RWPE1 (cell line): ENCODE results near the gene MPV17.
"Not testable (repeated sequence)": the region's sequence is repeated elsewhere in the genome, so short reads cannot be mapped to it uniquely, and the experiment has no call there.

Source experiments
- CTCF ChIA-PET: fragments of 350-600 bp; sonication (Branson Sonifier 250); formaldehyde crosslinking; extraction: SDS; loops from one replicate; lab custom pipeline; 2021; lab: Yijun Ruan, JAX
- POLR2A ChIA-PET: fragments of 400-600 bp; formaldehyde crosslinking; extraction: SDS; loops from one replicate; lab custom pipeline; 2020; ENCODE audit warnings: antibody characterized with exemption; ENCODE audit not compliant: low non-redundant PET; lab: Yijun Ruan, JAX
- DNase-seq: peaks from one replicate; pipeline ENCODE4 v3.0.0; 2012; ENCODE audit warnings: low spot score
- H3K27ac ChIP-seq: fragments of 450-650 bp; 2 replicates; pipeline ENCODE4 v1.5.1; 2017
- TF ChIP-seq, protein P1 (sequence below): fragments of 450-650 bp; conservative IDR thresholded peaks from 2 replicates; pipeline ENCODE4 v1.5.1; 2017; ENCODE audit warnings: low read depth, mild to moderate bottlenecking

The MPV17 gene

DNA sequence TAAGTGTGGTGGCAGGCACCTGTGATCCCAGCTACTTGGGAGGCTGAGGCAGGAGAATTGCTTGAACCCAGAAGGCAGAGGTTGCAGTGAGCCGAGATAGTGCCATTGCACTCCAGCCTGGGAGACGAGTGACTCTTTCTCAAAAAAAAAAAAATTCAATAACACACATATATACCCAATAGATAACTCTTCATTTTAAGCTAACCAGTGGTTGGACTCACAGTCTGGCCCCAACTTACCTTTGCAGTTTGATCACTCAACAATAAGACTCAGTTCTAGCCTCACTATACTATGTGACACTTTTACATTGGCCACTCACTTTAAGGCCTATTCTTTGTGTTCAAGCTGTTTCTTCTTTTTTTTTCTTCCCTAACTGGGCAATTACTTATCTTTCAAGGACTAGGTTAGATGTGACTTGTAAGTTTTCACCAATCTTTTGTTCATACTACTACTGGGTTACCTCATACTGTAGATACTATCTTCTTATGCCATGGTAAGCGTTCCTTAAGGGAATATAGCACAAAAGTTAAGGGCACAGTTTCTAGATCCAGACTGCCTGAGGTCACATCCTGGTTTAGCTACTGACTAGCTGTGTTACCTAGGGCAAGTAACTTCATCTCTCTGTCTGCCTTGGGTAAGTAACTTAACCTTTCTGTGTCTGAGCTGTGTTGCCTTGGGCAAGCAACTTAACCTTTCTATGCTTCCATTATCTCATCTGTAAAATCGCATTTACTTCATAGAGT is 40.0 kb upstream of the MPV17 start:
- CTCF ChIA-PET = no interaction called here
- TF ChIP-seq, protein P1, sequence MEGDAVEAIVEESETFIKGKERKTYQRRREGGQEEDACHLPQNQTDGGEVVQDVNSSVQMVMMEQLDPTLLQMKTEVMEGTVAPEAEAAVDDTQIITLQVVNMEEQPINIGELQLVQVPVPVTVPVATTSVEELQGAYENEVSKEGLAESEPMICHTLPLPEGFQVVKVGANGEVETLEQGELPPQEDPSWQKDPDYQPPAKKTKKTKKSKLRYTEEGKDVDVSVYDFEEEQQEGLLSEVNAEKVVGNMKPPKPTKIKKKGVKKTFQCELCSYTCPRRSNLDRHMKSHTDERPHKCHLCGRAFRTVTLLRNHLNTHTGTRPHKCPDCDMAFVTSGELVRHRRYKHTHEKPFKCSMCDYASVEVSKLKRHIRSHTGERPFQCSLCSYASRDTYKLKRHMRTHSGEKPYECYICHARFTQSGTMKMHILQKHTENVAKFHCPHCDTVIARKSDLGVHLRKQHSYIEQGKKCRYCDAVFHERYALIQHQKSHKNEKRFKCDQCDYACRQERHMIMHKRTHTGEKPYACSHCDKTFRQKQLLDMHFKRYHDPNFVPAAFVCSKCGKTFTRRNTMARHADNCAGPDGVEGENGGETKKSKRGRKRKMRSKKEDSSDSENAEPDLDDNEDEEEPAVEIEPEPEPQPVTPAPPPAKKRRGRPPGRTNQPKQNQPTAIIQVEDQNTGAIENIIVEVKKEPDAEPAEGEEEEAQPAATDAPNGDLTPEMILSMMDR = no peak

DNA sequence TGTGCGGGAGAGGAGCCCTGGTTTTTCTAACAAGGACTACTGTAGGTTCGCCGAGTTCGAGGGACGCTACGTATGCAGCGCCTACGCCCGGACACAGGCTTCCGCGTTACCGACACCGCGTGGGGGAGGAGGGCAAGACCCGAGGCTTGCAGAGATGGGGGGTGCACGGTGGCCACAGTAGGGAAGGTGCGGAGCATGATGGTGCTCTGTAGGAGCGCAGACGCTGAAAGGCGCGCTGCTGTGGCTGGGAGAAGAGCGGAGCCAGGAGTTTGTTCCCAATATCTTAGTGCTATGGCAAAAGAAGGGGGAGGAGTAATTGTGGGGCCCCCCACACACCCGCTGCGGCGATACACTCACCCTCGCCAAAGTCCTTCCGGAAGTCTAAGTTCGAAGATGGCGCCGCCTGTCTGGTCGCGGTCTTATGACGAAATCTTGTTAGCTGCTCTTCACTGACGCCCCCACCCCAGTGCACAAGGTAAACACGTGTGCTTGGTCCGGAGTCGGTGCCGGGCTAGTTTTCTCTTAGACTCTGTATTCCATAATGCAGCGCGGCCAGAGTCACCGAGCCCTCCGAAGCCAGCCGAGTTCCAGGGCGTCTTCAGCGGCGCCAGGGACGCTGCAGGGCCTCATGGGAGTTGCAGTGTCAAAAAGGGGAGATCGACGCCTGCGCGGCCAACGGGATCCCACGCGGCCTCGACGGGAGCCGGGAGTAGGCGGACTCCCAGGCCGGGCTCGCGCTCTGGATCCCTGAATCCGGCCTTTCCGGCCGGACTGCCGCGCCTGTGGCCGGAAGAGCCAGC is 33.7 kb upstream of the MPV17 start, which contains the start of gene GTF3C2:
Gene GTF3C2, minus strand, starts transcription at position 383 of the 800 bp plus-strand sequence. CDS start 13,210 bp downstream, outside the sequence.
- TF ChIP-seq, protein P1 = no peak
- peak within 1 kb of the TSS; percentile 96 for H3K27ac ChIP-seq
- ChIA-PET CTCF (interaction anchor here (0.5 to 1.5 kb wide), 5 partner anchors 13 to 268 kb away, joined by 3 to 8 read pairs (median 3); no protein-coding TSS in a partner anchor), POLR2A (interaction anchor here (0.6 kb wide), 1 partner anchor 1430 kb away, joined by 3 read pairs; no protein-coding TSS in a partner anchor)
- peak; percentile 94 for DNase-seq

More for the DNA sequence above, 40.0 kb upstream of the MPV17 start:
- no peak for DNase-seq
- H3K27ac ChIP-seq = no peak overlapping the region
- POLR2A ChIA-PET = no interaction called here

DNA sequence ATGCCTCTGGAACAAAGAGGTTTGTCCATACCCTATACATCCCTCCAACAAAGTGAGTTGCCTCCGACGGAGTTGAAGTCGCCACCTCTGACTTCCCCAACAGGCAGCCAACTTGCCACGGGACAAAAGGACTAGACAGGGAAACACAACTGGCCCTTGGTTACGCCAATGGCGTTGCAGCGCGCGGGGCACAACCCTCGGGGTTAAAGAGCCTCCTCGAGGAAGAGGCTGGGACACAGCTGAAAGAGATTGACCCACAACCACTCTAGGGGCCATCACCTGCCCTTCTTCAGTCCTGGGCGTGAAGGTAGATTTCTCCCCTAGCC is 33.1 kb upstream of the MPV17 start:
- POLR2A ChIA-PET = no interaction called here

DNA sequence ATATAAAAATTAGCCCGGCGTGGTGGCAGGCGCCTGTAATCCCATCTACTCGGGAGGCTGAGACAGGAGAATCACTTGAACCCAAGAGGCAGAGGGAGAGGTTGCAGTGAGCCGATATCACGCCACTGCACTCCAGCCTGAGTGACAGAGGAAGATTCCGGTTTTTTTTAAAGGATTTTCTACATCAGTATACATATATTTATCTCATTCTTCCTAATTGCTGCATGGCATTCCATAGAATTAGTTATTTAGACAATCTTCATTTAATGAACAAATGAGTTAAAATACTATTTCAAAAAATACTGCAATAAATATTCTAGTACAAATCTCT is 31.7 kb upstream of the MPV17 start:
- POLR2A ChIA-PET = no interaction called here
- CTCF ChIA-PET = interaction anchor here (0.6 kb wide), 1 partner anchor 123 kb away, joined by 3 read pairs; no protein-coding TSS in a partner anchor
- H3K27ac ChIP-seq = peak overlapping the region; percentile 39; the same call in 1 of the 2 replicates
- no peak for DNase-seq
- TF ChIP-seq, protein P1 = no peak

More for the DNA sequence above, 33.1 kb upstream of the MPV17 start:
- CTCF ChIA-PET = interaction anchor here (0.6 to 1.5 kb wide), 2 partner anchors 15 to 268 kb away, joined by 3 read pairs; no protein-coding TSS in a partner anchor
- TF ChIP-seq, protein P1 = no peak
- peak overlapping the region; percentile 96 for H3K27ac ChIP-seq
- peak; percentile 34 for DNase-seq

DNA sequence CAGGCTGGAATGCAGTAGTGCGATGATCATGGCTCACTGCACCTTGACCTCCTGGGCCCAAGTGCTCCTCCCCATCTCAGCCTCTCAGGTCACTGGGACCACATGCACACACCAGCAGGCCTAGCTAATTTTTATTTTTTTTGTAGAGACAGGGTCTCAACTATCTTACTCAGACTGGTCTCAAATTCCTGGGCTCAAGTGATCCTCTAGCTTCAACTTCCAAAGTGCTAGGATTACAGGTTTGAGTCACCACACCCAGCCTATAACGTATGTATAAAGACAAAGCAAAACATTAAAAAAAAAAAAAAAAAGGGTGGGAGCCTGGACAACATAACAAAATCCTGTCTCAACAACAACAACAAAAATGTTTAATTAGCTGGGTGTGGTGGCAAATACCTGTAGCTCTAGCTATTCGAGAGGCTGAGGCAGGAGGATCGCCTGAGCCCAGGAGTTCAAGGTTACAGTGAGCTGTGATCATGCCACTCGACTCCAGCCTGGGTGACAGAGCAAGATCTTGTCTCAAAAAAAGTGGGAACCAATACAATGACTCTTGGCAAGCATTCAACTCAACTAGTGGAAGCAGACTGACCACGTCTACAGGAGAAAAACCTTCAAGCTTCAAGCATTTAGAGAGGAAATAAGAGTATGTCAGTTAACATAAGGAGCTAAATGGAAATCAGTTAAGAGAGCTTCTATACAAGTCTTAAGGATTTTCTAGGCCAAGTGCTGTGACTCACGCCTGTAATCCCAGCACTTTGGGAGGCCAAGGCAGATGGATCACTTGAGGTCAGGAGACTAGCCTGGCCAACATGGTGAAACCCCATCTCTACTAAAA is 31.1 kb upstream of the MPV17 start:
- DNase-seq = no peak
- ChIA-PET POLR2A (no interaction called here), CTCF (interaction anchor here (0.6 kb wide), 1 partner anchor 122 kb away, joined by 3 read pairs; no protein-coding TSS in a partner anchor)
- TF ChIP-seq, protein P1 = no peak
- peak overlapping the region; percentile 39; the same call in 1 of the 2 replicates for H3K27ac ChIP-seq

DNA sequence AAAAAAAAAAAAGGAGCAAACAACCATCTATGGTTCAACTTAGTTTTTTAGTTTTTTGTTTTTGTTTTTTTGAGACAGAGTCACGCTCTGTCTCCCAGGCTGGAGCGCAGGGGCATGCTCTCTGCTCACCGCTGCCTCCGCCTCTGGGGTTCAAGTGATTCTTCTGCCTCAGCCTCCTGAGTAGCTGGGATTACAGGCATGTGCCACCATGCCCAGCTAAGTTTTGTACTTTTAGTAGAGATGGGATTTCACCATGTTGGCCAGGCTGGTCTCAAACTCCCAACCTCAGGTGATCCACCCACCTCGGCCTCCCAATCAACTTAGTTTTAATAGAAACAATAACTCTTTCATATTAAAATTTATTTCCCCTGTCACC is 30.5 kb upstream of the MPV17 start:
- POLR2A ChIA-PET = interaction anchor here (0.6 kb wide), 1 partner anchor 1278 kb away, joined by 3 read pairs; no protein-coding TSS in a partner anchor
- DNase-seq, H3K27ac ChIP-seq, CTCF ChIA-PET: not testable (repeated sequence)
